HepG2 (cell line): ENCODE results near the gene TEX22. TPM values are rescaled to one million over a fixed set of nuclear protein-coding genes. Genes with fewer than 3 reads are reported as not detected.

Source experiments
- ATAC-seq: fragments of 200-7000 bp; cut with Tn5 transposase; 3 replicates; pipeline ENCODE4 v1.9.1; 2020; ENCODE audit warnings: mild to moderate bottlenecking, moderate library complexity
- BruUV-seq: library from RNA; stranded (reverse); fragments of 400-500 nt; replicated peaks from 2 replicates; lab custom pipeline; 2021; lab: Mats Ljungman, UMichigan
- CTCF ChIA-PET: fragments of 300-600 bp; formaldehyde crosslinking; extraction: SDS; loops from one replicate; lab custom pipeline; 2021; ENCODE audit warnings: low total read pairs, inconsistent platforms, low intra/inter-chr PET ratio; lab: Yijun Ruan, JAX
- POLR2A ChIA-PET: fragments of 350-600 bp; sonication (Branson Sonifier 250); formaldehyde crosslinking; loops from one replicate; lab custom pipeline; 2020; ENCODE audit warnings: antibody characterized with exemption, inconsistent platforms; lab: Yijun Ruan, JAX
- DNase-seq: peaks from one replicate; pipeline ENCODE4 v3.0.0-alpha.2; 2015; ENCODE audit warnings: low spot score
- FAIRE-seq: peaks from 3 replicates; lab custom pipeline; 2011; peaks lifted over from hg19 to GRCh38; lab: Jason Lieb, UNC
- H2AFZ ChIP-seq: one replicate; pipeline ENCODE4 v1.6.1; 2011; ENCODE audit warnings: low read length, inconsistent platforms
- H3K27ac ChIP-seq: fragments of 300-600 bp; 3 replicates; pipeline ENCODE4 v1.8.0; 2011; ENCODE audit warnings: mixed run types, mild to moderate bottlenecking, mixed read lengths, low read length, inconsistent platforms; ENCODE audit not compliant: insufficient read depth; ENCODE audit errors: extremely low read length
- H3K27me3 ChIP-seq, 2 experiments: fragments of 200-600 bp in 1 of 2; 2 replicates in 1 of 2; 3 replicates in 1 of 2; pipeline versions ENCODE4 v1.6.0 to v1.8.0; 2011; ENCODE audit warnings: low read length in 2 of 2, mild to moderate bottlenecking in 2 of 2, moderate library complexity in 2 of 2, inconsistent platforms in 1 of 2; ENCODE audit not compliant: insufficient read depth in 2 of 2, control insufficient read depth in 1 of 2
- H3K36me3 ChIP-seq, 2 experiments: fragments of 200-600 bp in 1 of 2; replicated peaks in 1 of 2; 2 replicates in 1 of 2; 3 replicates in 1 of 2; pipeline versions ENCODE4 v1.5.1 to v1.8.0; 2011; ENCODE audit warnings: low read length in 2 of 2, inconsistent platforms in 1 of 2; ENCODE audit not compliant: insufficient read depth in 2 of 2, control insufficient read depth in 1 of 2
- H3K4me1 ChIP-seq: 2 replicates; pipeline ENCODE4 v1.5.1; 2012; ENCODE audit warnings: low read length, inconsistent platforms; ENCODE audit not compliant: insufficient read depth
- H3K4me2 ChIP-seq: 2 replicates; pipeline ENCODE4 v1.6.0; 2011; ENCODE audit warnings: low read depth, low read length, inconsistent platforms
- H3K4me3 ChIP-seq, 3 experiments: fragments of 200-600 bp in 1 of 3; sonication (generic), shearing (Covaris generic) in 1 of 3; replicated peaks in 1 of 3; 2 replicates each; pipeline ENCODE4 v1.5.1; 2011 to 2016; ENCODE audit warnings: low read length in 3 of 3, inconsistent platforms in 2 of 3, low read depth in 2 of 3, mild to moderate bottlenecking in 2 of 3, control low read depth in 1 of 3, mixed read lengths in 1 of 3; ENCODE audit not compliant: insufficient read depth in 1 of 3
- H3K79me2 ChIP-seq: one replicate; pipeline ENCODE4 v1.6.1; 2011; ENCODE audit warnings: low read length, inconsistent platforms; ENCODE audit not compliant: insufficient read depth
- H3K9ac ChIP-seq: 2 replicates; pipeline ENCODE4 v1.6.0; 2011; ENCODE audit warnings: mild to moderate bottlenecking, low read depth, low read length, inconsistent platforms; ENCODE audit not compliant: insufficient read depth
- H3K9me3 ChIP-seq: 2 replicates; pipeline ENCODE4 v1.5.1; 2012; ENCODE audit warnings: mild to moderate bottlenecking, low read length
- H4K20me1 ChIP-seq: 2 replicates; pipeline ENCODE4 v1.6.0; 2011; ENCODE audit warnings: inconsistent platforms, mild to moderate bottlenecking, low read length, moderate library complexity; ENCODE audit not compliant: insufficient read depth
- BRD4 ChIP-seq: sonication (generic); formaldehyde crosslinking; IDR thresholded peaks from 2 replicates; pipeline ENCODE4 v1.4.0; 2020; ENCODE audit warnings: missing genetic modification reagents
- HIVEP1 ChIP-seq: sonication (generic); formaldehyde crosslinking; IDR thresholded peaks from 2 replicates; pipeline ENCODE4 v1.4.0; 2020; ENCODE audit warnings: mild to moderate bottlenecking, missing genetic modification reagents
- POGZ ChIP-seq: sonication (generic); formaldehyde crosslinking; IDR thresholded peaks from 2 replicates; pipeline ENCODE4 v1.4.0; 2020; ENCODE audit warnings: mild to moderate bottlenecking, missing genetic modification reagents
- RELA ChIP-seq: sonication (generic); formaldehyde crosslinking; IDR thresholded peaks from 2 replicates; pipeline ENCODE4 v1.4.0; 2020; ENCODE audit warnings: missing genetic modification reagents
- SMYD3 ChIP-seq: sonication (generic); formaldehyde crosslinking; IDR thresholded peaks from 2 replicates; pipeline ENCODE4 v1.8.1; 2023; ENCODE audit warnings: mild to moderate bottlenecking, missing genetic modification reagents
- TFAP4 ChIP-seq: sonication (generic); IDR thresholded peaks from 2 replicates; pipeline ENCODE4 v1.6.1; 2016; ENCODE audit warnings: low read depth, borderline replicate concordance
- ZBTB25 ChIP-seq: IDR thresholded peaks from 2 replicates; pipeline ENCODE4 v1.6.1; 2018; ENCODE audit warnings: missing genetic modification reagents
- ZNF343 ChIP-seq: sonication (generic); formaldehyde crosslinking; IDR thresholded peaks from 2 replicates; pipeline ENCODE4 v1.4.0; 2020; ENCODE audit warnings: mild to moderate bottlenecking, missing genetic modification reagents
- ZNF350 ChIP-seq: sonication (generic); formaldehyde crosslinking; IDR thresholded peaks from 2 replicates; pipeline ENCODE4 v1.4.0; 2020; ENCODE audit warnings: mild to moderate bottlenecking, low read depth, missing genetic modification reagents, borderline replicate concordance
- ZNF567 ChIP-seq: sonication (generic); formaldehyde crosslinking; IDR thresholded peaks from 2 replicates; pipeline ENCODE4 v1.8.1; 2023; ENCODE audit warnings: mild to moderate bottlenecking, missing genetic modification reagents, borderline replicate concordance
- WGBS: methylation state at CpG from one replicate; pipeline ENCODE4 v1.1.6; 2017; ENCODE audit warnings: low lambda C conversion rate; 5-methylcytosine and 5-hydroxymethylcytosine counted together
- in situ Hi-C: cut with HindIII; loops from 2 replicates; pipeline ENCODE4 v1.10.0; 2017; ENCODE audit warnings: low pct_unique_long_range_greater_than_20kb; ENCODE audit not compliant: extremely low pct_ligation_motif_present
- intact Hi-C: fragments of 100-400 bp; cut with micrococcal nuclease; formaldehyde crosslinking; loops from one replicate; pipeline ENCODE4 v1.10.0; 2022; ENCODE audit not compliant: unreplicated experiment
- polyA plus RNA-seq, 8 experiments: library from polyadenylated mRNA; depleted of rRNA in 3 of 8; stranded (reverse) in 7 of 8; unstranded in 1 of 8; fragments of >200 nt; fragmentation: Illumina TruSeq in 4 of 8; extraction: Trizol in 4 of 8; gene quantifications; 2 replicates each; pipeline versions ENCODE4 v1.2.1 to v1.2.3, GENCODE V29; 2011 to 2016; ENCODE audit warnings: low read depth in 4 of 8, missing spikeins in 1 of 8, mixed read lengths in 1 of 8; ENCODE audit not compliant: insufficient read depth in 1 of 8
- total RNA-seq, 5 experiments: library from RNA; depleted of rRNA; stranded (reverse); fragments of >200 nt; fragmentation: Illumina TruSeq; extraction: Trizol; gene quantifications; 2 replicates each; pipeline ENCODE4 v1.2.3, GENCODE V29; 2016; ENCODE audit warnings: low read depth in 1 of 5
- TF ChIP-seq, protein P1 (sequence below): sonication (generic); formaldehyde crosslinking; IDR thresholded peaks from 2 replicates; pipeline ENCODE4 v1.4.0; 2020; ENCODE audit warnings: missing genetic modification reagents, borderline replicate concordance
- TF ChIP-seq, protein P2 (sequence below): sonication (generic); formaldehyde crosslinking; IDR thresholded peaks from 2 replicates; pipeline ENCODE4 v1.4.0; 2020; ENCODE audit warnings: missing genetic modification reagents

Gene TEX22
- total and polyA plus RNA-seq, 2 of the 13 experiments (the other 11 are each of a cell fraction or from before 2014, with no cell fraction given): 0.07 to 0.27 TPM

GRCh38 chr14:105460116-105460515 lies 61.8 kb downstream of the TEX22 start:
- H3K9me3 ChIP-seq: no peaks in the 10 kb centered on the region
- BruUV-seq: no TSS peak
- H3K4me2 ChIP-seq: no peak overlapping the region
- no peak overlapping the region for H2AFZ ChIP-seq
- H3K79me2 ChIP-seq: no peaks in the 10 kb centered on the region
- no peak for FAIRE-seq
- ChIA-PET CTCF (no interaction called here), POLR2A (no interaction called here)
- intact Hi-C loops (no loop called here), in situ Hi-C loops (no loop called here)
- H3K4me3 ChIP-seq: no peak overlapping the region
- no peak overlapping the region for H3K9ac ChIP-seq
- H3K4me1 ChIP-seq: no peaks in the 10 kb centered on the region
- H3K27ac ChIP-seq: no peak overlapping the region
- TF ChIP-seq BRD4 (no peak), ZNF567 (CRISPR knock-in tag) (no peak), HIVEP1 (CRISPR knock-in tag) (no peak), SMYD3 (CRISPR knock-in tag) (no peak), ZNF343 (CRISPR knock-in tag) (no peak), ZNF350 (no peak), POGZ (CRISPR knock-in tag) (no peak), TFAP4 (no peak), ZBTB25 (CRISPR knock-in tag) (no peak), RELA (CRISPR knock-in tag) (no peak)
- TF ChIP-seq, protein P1, sequence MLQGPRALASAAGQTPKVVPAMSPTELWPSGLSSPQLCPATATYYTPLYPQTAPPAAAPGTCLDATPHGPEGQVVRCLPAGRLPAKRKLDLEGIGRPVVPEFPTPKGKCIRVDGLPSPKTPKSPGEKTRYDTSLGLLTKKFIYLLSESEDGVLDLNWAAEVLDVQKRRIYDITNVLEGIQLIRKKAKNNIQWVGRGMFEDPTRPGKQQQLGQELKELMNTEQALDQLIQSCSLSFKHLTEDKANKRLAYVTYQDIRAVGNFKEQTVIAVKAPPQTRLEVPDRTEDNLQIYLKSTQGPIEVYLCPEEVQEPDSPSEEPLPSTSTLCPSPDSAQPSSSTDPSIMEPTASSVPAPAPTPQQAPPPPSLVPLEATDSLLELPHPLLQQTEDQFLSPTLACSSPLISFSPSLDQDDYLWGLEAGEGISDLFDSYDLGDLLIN: no peak
- TF ChIP-seq, protein P2, sequence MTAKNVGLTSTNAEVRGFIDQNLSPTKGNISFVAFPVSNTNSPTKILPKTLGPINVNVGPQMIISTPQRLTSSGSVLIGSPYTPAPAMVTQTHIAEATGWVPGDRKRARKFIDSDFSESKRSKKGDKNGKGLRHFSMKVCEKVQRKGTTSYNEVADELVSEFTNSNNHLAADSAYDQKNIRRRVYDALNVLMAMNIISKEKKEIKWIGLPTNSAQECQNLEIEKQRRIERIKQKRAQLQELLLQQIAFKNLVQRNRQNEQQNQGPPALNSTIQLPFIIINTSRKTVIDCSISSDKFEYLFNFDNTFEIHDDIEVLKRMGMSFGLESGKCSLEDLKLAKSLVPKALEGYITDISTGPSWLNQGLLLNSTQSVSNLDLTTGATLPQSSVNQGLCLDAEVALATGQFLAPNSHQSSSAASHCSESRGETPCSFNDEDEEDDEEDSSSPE (CRISPR knock-in tag): no peak
- no CpG with 5 or more reads among the region's 17 CpGs for WGBS
- no peaks in the 10 kb centered on the region for H3K27me3 ChIP-seq
- peaks cover 16 to 44% of the 10 kb centered on the region in 2 experiments; a peak in 4 of 5 replicates for H3K36me3 ChIP-seq
- no peak for ATAC-seq
- DNase-seq: no peak
- H4K20me1 ChIP-seq: no peaks in the 10 kb centered on the region
